NCI-H2107 treated with DMSO at 0.1 percent for 48 hours (cell line): ENCODE results near the gene NR2E3.

Experiments used
- DNase-seq: peaks from one replicate; lab custom pipeline; 2025; ENCODE audit not compliant: unreplicated experiment; lab: John Stamatoyannopoulos, UW

NR2E3 gene

GRCh38 chr15:71790081-71790480, 20.3 kb upstream of the NR2E3 start:
- DNase-seq: no peak

GRCh38 chr15:71791975-71792374, 18.4 kb upstream of the NR2E3 start:
- no peak for DNase-seq

- DNase-seq: no peak
Observed at GRCh38 chr15:71792521-71792920, 17.8 kb upstream of the NR2E3 start.

GRCh38 chr15:71798641-71799040, 11.7 kb upstream of the NR2E3 start:
- DNase-seq: no peak

GRCh38 chr15:71800190-71800589, 10.2 kb upstream of the NR2E3 start:
- no peak for DNase-seq

GRCh38 chr15:71800835-71801745, 9.3 kb upstream of the NR2E3 start:
- peak; percentile 28 for DNase-seq

GRCh38 chr15:71801935-71802655, 8.3 kb upstream of the NR2E3 start:
- DNase-seq: no peak

GRCh38 chr15:71802770-71803169, 7.6 kb upstream of the NR2E3 start:
- DNase-seq: no peak

GRCh38 chr15:71804226-71804625, 6.1 kb upstream of the NR2E3 start:
- no peak for DNase-seq

GRCh38 chr15:71804695-71805470, 5.5 kb upstream of the NR2E3 start:
- DNase-seq: no peak

GRCh38 chr15:71806452-71806931, 3.9 kb upstream of the NR2E3 start:
- DNase-seq: no peak

GRCh38 chr15:71807125-71807629, 3.2 kb upstream of the NR2E3 start:
- no peak for DNase-seq

GRCh38 chr15:71807691-71808091, 2.7 kb upstream of the NR2E3 start:
- DNase-seq: no peak

GRCh38 chr15:71808311-71809020, 1.9 kb upstream of the NR2E3 start:
- DNase-seq: no peak

GRCh38 chr15:71809346-71809745, 1.0 kb upstream of the NR2E3 start:
- no peak for DNase-seq

GRCh38 chr15:71811036-71811736, 832 bp downstream of the NR2E3 start:
- no peak for DNase-seq

GRCh38 chr15:71811752-71812735, 1.7 kb downstream of the NR2E3 start:
- DNase-seq: no peak

GRCh38 chr15:71812966-71813722, 2.8 kb downstream of the NR2E3 start:
- DNase-seq: no peak
